WTC11 (cell line): Measurements from ENCODE around the gene CASP3. TPM values are rescaled to one million over a fixed set of nuclear protein-coding genes. Genes with fewer than 3 reads are reported as not detected.

Source experiments
- ATAC-seq: fragments of 200-7000 bp; cut with Tn5 transposase; 2 replicates; pipeline ENCODE4 v1.10.0; 2021; ENCODE audit warnings: mild to moderate bottlenecking, moderate library complexity
- CTCF ChIA-PET: fragments of 300-600 bp; sonication (Branson Sonifier 250); formaldehyde crosslinking; loops from one replicate; lab custom pipeline; 2021; ENCODE audit warnings: antibody characterized with exemption; lab: Charles Lee
- POLR2A ChIA-PET: fragments of 350-600 bp; sonication (Branson Sonifier 250); formaldehyde crosslinking; loops from one replicate; lab custom pipeline; 2021; ENCODE audit warnings: antibody characterized with exemption; lab: Charles Lee
- DNase-seq: peaks from one replicate; pipeline ENCODE4 v3.0.0; 2021; ENCODE audit warnings: low spot score
- H3K27ac Mint-ChIP-seq: 2 replicates; pipeline ENCODE4 v1.8.0; 2021; ENCODE audit warnings: mixed read lengths
- H3K27me3 Mint-ChIP-seq: 2 replicates; pipeline ENCODE4 v1.8.0; 2021; ENCODE audit warnings: low read depth, mild to moderate bottlenecking, moderate library complexity, mixed read lengths
- H3K36me3 Mint-ChIP-seq: 2 replicates; pipeline ENCODE4 v1.8.0; 2021; ENCODE audit warnings: mixed read lengths
- H3K4me1 Mint-ChIP-seq: 2 replicates; pipeline ENCODE4 v1.8.0; 2022; ENCODE audit warnings: mixed read lengths
- H3K4me3 Mint-ChIP-seq: 2 replicates; pipeline ENCODE4 v1.8.0; 2021; ENCODE audit warnings: mild to moderate bottlenecking, moderate library complexity, mixed read lengths
- H3K9me3 Mint-ChIP-seq: 2 replicates; pipeline ENCODE4 v1.8.0; 2021; ENCODE audit warnings: mixed read lengths
- ATF1 ChIP-seq: sonication (generic); formaldehyde crosslinking; IDR thresholded peaks from 2 replicates; pipeline ENCODE4 v1.8.1; 2023; ENCODE audit warnings: mild to moderate bottlenecking, moderate library complexity, missing genetic modification reagents
- ATF3 ChIP-seq: sonication (generic); formaldehyde crosslinking; conservative IDR thresholded peaks from 2 replicates; pipeline ENCODE4 v1.8.1; 2022; ENCODE audit warnings: mild to moderate bottlenecking, missing genetic modification reagents
- CREB1 ChIP-seq: sonication (generic); formaldehyde crosslinking; IDR thresholded peaks from 2 replicates; pipeline ENCODE4 v1.8.0; 2023; ENCODE audit warnings: mild to moderate bottlenecking, missing genetic modification reagents
- JAZF1 ChIP-seq: fragments of 250-450 bp; sonication (Bioruptor Pico); IDR thresholded peaks from 2 replicates; pipeline ENCODE4 v1.9.0; 2021; ENCODE audit warnings: moderate library complexity, mild to moderate bottlenecking, inconsistent platforms
- RORB ChIP-seq: fragments of 250-450 bp; sonication (Bioruptor Pico); IDR thresholded peaks from 2 replicates; pipeline ENCODE4 v1.9.0; 2021; ENCODE audit warnings: mild to moderate bottlenecking
- ZNF219 ChIP-seq: sonication (generic); formaldehyde crosslinking; IDR thresholded peaks from 2 replicates; pipeline ENCODE4 v1.8.0; 2023; ENCODE audit warnings: missing genetic modification reagents, mild to moderate bottlenecking, borderline replicate concordance
- total RNA-seq: library from RNA; stranded (reverse); gene quantifications from 3 replicates; pipeline ENCODE4 v1.2.3, GENCODE V29; 2021
- TF ChIP-seq, protein P1 (sequence below): fragments of 250-450 bp; sonication (Bioruptor Pico); conservative IDR thresholded peaks from 2 replicates; pipeline ENCODE4 v1.9.0; 2021; ENCODE audit warnings: mild to moderate bottlenecking
- TF ChIP-seq, protein P2 (sequence below): fragments of 250-450 bp; sonication (Bioruptor Pico); IDR thresholded peaks from 2 replicates; pipeline ENCODE4 v1.9.0; 2021; ENCODE audit warnings: mild to moderate bottlenecking
- TF ChIP-seq, protein P3 (sequence below): sonication (generic); formaldehyde crosslinking; IDR thresholded peaks from 2 replicates; pipeline ENCODE4 v1.8.0; 2023; ENCODE audit warnings: missing genetic modification reagents, mild to moderate bottlenecking, borderline replicate concordance

Gene CASP3
- total RNA-seq, 1 experiment from 2014 or later, result 78.9 TPM

DNA sequence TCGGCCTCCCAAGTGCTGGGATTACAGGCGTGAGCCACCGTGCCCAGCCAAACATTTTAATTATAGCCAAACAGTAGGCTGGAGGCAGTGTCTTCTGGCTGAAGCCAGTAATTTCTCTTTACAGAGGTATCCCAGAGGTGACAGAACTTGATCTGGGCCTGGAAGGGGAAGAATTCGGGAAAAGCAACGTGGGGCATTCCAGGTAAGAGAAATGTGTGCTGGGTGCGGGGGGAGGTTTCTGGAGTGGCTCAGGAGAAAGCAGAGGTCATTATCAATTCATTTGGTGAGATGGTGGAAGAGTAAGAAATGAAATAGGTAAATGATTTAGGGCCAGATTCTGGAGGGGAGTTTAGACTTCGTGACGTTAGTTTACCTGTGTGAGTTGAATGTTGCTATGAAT lies 2.7 kb upstream of the CASP3 start:
- POLR2A ChIA-PET, result no interaction called here
- Mint-ChIP-seq H3K36me3 (no peaks in the 10 kb centered on the region), H3K4me1 (peaks cover 44% of the 10 kb centered on the region), H3K9me3 (no peaks in the 10 kb centered on the region), H3K4me3 (no peak overlapping the region), H3K27ac (peak overlapping the region; percentile 60), H3K27me3 (no peaks in the 10 kb centered on the region)
- TF ChIP-seq ATF1 (CRISPR knock-in tag), result no peak
- TF ChIP-seq, protein P1, sequence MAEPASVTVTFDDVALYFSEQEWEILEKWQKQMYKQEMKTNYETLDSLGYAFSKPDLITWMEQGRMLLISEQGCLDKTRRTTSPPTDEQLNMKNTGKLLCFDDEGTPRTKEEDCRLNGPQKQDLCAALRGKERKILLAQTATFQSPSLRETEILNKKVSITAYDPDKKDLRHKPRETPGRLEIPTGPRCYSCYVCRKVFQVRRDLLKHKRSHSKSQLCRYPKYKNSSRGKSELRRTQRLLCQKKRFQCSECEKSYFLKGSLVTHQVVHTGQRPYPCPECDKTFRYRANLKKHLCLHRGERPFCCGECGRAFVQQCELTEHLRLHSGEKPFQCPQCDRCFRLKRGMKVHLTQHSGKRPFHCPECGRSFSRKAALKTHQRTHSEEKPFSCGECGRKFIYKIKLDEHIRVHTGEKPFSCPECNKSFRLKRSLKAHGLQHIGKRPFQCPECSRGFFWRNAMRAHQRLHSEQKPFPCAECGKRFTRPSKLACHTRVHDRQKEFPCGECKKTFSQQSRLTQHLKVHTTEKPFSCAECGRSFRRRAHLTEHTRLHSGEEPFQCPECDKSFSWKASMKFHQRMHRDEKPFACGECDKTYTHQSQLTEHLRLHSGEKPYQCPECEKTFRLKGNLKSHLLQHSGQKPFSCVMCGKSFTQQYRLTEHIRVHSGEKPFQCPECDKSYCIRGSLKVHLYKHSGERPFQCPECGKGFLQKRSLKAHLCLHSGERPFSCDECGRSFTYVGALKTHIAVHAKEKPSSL (CRISPR knock-in tag), result no peak
- TF ChIP-seq, protein P2, sequence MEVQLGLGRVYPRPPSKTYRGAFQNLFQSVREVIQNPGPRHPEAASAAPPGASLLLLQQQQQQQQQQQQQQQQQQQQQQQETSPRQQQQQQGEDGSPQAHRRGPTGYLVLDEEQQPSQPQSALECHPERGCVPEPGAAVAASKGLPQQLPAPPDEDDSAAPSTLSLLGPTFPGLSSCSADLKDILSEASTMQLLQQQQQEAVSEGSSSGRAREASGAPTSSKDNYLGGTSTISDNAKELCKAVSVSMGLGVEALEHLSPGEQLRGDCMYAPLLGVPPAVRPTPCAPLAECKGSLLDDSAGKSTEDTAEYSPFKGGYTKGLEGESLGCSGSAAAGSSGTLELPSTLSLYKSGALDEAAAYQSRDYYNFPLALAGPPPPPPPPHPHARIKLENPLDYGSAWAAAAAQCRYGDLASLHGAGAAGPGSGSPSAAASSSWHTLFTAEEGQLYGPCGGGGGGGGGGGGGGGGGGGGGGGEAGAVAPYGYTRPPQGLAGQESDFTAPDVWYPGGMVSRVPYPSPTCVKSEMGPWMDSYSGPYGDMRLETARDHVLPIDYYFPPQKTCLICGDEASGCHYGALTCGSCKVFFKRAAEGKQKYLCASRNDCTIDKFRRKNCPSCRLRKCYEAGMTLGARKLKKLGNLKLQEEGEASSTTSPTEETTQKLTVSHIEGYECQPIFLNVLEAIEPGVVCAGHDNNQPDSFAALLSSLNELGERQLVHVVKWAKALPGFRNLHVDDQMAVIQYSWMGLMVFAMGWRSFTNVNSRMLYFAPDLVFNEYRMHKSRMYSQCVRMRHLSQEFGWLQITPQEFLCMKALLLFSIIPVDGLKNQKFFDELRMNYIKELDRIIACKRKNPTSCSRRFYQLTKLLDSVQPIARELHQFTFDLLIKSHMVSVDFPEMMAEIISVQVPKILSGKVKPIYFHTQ (CRISPR knock-in tag), result no peak
- TF ChIP-seq, protein P3, sequence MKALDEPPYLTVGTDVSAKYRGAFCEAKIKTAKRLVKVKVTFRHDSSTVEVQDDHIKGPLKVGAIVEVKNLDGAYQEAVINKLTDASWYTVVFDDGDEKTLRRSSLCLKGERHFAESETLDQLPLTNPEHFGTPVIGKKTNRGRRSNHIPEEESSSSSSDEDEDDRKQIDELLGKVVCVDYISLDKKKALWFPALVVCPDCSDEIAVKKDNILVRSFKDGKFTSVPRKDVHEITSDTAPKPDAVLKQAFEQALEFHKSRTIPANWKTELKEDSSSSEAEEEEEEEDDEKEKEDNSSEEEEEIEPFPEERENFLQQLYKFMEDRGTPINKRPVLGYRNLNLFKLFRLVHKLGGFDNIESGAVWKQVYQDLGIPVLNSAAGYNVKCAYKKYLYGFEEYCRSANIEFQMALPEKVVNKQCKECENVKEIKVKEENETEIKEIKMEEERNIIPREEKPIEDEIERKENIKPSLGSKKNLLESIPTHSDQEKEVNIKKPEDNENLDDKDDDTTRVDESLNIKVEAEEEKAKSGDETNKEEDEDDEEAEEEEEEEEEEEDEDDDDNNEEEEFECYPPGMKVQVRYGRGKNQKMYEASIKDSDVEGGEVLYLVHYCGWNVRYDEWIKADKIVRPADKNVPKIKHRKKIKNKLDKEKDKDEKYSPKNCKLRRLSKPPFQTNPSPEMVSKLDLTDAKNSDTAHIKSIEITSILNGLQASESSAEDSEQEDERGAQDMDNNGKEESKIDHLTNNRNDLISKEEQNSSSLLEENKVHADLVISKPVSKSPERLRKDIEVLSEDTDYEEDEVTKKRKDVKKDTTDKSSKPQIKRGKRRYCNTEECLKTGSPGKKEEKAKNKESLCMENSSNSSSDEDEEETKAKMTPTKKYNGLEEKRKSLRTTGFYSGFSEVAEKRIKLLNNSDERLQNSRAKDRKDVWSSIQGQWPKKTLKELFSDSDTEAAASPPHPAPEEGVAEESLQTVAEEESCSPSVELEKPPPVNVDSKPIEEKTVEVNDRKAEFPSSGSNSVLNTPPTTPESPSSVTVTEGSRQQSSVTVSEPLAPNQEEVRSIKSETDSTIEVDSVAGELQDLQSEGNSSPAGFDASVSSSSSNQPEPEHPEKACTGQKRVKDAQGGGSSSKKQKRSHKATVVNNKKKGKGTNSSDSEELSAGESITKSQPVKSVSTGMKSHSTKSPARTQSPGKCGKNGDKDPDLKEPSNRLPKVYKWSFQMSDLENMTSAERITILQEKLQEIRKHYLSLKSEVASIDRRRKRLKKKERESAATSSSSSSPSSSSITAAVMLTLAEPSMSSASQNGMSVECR (CRISPR knock-in tag), result no peak
- TF ChIP-seq ZNF219 (CRISPR knock-in tag), result no peak
- DNase-seq, result no peak
- ATAC-seq, result no peak
- CTCF ChIA-PET, result no interaction called here

DNA sequence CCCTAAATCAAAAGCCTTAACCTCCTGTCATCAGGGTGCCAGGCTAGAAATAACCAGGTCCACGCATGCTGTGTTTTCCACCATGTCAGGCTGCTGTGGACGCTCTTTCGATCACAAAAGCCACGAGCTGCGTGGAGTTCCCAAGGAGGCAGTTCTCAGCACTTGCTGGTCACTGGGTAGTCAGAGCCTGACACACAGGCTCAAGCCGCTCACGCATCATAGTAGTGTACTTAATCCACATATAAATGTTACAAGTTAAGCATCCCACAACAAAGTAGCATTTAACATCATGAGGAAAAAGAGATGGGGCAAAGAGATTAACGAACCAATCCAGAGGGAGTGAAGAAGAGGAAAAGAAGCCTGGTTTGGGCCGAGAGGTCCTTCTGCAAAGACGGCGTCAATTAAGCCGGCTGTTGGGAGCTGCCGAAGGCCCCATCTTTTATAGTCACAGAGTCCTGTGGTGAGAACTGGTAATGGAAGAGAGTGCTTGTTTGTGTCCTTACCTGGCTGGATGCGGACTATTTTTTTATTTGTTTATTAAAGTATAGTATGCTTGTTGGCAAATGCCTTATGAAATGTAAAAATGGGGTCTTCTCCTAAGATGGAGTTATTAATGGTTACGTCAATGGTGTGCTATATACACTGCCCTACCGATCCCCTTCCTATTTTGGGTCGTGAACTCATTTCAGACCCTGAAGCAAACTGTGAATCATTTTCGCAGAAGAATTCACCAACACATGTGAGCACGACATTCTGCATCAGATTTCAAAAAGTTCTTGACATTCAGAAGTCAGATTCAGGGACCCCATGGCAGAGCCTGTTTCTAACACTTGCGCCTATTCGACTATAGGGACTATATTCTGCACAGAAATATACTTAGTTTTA lies 966 bp upstream of the CASP3 start:
- no peak for DNase-seq
- ChIA-PET POLR2A (interaction anchor here (0.6 to 2.8 kb wide), 6 partner anchors 23 to 354 kb away, joined by 3 to 11 read pairs (median 4); partner anchors contain the start of gene CENPU), CTCF (interaction anchor here (0.6 to 2.2 kb wide), 18 partner anchors 9 to 1388 kb away, joined by 3 to 12 read pairs (median 4); partner anchors contain the start of genes CENPU and IRF2)
- peak; percentile 6 for ATAC-seq
- H3K27ac Mint-ChIP-seq, result peak overlapping the region; percentile 96
- H3K9me3 Mint-ChIP-seq, result no peaks in the 10 kb centered on the region
- no peak for TF ChIP-seq ATF3 (CRISPR knock-in tag)
- TF ChIP-seq JAZF1 (CRISPR knock-in tag), result no peak
- TF ChIP-seq, protein P2 (CRISPR knock-in tag), result 0 out of 2 replicates have a peak, but pooled peaks have one; percentile 14
- TF ChIP-seq RORB (CRISPR knock-in tag), result no peak
- no peak for TF ChIP-seq CREB1
- TF ChIP-seq, all 79 proteins: peak for 1
- Mint-ChIP-seq H3K4me3 (peak overlapping the region; percentile 77), H3K4me1 (peaks cover 59% of the 10 kb centered on the region), H3K27me3 (no peaks in the 10 kb centered on the region), H3K36me3 (no peaks in the 10 kb centered on the region; the same call in 1 of the 2 replicates)
